Mesothelial cell of epicardium (in vitro differentiated cells): Measurements from ENCODE around the gene SLCO6A1. TPM values are rescaled to one million over a fixed set of nuclear protein-coding genes. Genes with fewer than 3 reads are reported as not detected.

Experiments
- DNase-seq, 2 experiments: peaks; one replicate each; pipeline ENCODE4 v3.0.0; 2021; ENCODE audit warnings: low spot score in 2 of 2; ENCODE audit not compliant: unreplicated experiment in 2 of 2
- H3K27ac Mint-ChIP-seq: 2 replicates; pipeline ENCODE4 v1.8.0; 2021; ENCODE audit warnings: mixed read lengths
- H3K27me3 Mint-ChIP-seq: 2 replicates; pipeline ENCODE4 v1.8.0; 2021; ENCODE audit warnings: low read depth, mixed read lengths
- H3K36me3 Mint-ChIP-seq: 2 replicates; pipeline ENCODE4 v1.8.0; 2021; ENCODE audit warnings: mixed read lengths
- H3K4me1 Mint-ChIP-seq: 2 replicates; pipeline ENCODE4 v1.8.0; 2021; ENCODE audit warnings: mixed read lengths
- H3K4me3 Mint-ChIP-seq: 2 replicates; pipeline ENCODE4 v1.8.0; 2021; ENCODE audit warnings: mild to moderate bottlenecking, moderate library complexity, mixed read lengths
- H3K9me3 Mint-ChIP-seq: 2 replicates; pipeline ENCODE4 v1.8.0; 2021; ENCODE audit warnings: mixed read lengths
- total RNA-seq: library from RNA; stranded (reverse); gene quantifications from 3 replicates; pipeline ENCODE4 v1.2.1, GENCODE V29; 2021
- TF ChIP-seq, protein P1 (sequence below): fragments of 200-600 bp; sonication (generic); IDR thresholded peaks from one replicate; pipeline ENCODE4 v1.5.0; 2021; ENCODE audit warnings: antibody characterized with exemption; ENCODE audit not compliant: unreplicated experiment

SLCO6A1 gene
- total RNA-seq, 1 donor from 2014 or later = 6.2 TPM

GRCh38 chr5:102451082-102451481, 47.7 kb downstream of the SLCO6A1 start:
- Mint-ChIP-seq H3K9me3 (peaks cover 32% of the 10 kb centered on the region), H3K27me3 (no peaks in the 10 kb centered on the region), H3K36me3 (peaks cover 2% of the 10 kb centered on the region), H3K4me1 (no peaks in the 10 kb centered on the region), H3K27ac (no peak overlapping the region), H3K4me3 (no peak overlapping the region)
- TF ChIP-seq, protein P1, sequence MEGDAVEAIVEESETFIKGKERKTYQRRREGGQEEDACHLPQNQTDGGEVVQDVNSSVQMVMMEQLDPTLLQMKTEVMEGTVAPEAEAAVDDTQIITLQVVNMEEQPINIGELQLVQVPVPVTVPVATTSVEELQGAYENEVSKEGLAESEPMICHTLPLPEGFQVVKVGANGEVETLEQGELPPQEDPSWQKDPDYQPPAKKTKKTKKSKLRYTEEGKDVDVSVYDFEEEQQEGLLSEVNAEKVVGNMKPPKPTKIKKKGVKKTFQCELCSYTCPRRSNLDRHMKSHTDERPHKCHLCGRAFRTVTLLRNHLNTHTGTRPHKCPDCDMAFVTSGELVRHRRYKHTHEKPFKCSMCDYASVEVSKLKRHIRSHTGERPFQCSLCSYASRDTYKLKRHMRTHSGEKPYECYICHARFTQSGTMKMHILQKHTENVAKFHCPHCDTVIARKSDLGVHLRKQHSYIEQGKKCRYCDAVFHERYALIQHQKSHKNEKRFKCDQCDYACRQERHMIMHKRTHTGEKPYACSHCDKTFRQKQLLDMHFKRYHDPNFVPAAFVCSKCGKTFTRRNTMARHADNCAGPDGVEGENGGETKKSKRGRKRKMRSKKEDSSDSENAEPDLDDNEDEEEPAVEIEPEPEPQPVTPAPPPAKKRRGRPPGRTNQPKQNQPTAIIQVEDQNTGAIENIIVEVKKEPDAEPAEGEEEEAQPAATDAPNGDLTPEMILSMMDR = no peak
- DNase-seq = no peak

DNA sequence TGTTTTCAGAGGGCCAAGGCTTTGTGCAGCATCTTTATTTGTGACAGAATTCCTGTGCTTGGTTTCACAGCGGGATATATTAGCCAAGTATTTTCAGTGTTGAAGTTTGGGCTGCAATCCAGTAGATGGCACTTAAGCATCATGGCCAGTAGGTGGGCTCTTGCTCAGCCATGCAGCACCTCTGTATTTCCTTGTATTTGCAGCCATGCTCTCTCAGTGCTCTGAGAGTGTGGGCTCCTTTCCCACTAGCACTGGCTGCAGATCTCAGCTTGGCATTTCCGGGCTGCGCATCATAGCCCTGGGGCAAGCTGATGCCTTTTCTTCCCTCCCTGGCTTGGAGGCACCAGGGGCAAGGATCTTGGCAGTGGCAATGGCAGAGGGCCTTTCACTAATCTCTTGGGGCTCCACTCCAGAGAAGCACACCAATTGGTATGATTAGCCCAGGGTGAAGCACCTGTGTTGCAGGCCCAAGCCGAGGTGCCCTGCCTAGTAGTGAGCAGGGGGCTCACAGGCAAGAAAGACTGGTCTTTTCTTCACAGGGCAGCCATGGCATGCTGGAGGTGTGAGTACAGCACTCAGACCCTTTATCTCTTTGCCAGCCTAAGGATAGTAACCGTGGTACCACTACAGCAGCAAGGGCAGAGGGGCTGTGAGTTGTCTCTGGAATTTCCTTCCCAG, 48.3 kb downstream of the SLCO6A1 start:
- peaks cover 2% of the 10 kb centered on the region for H3K36me3 Mint-ChIP-seq

DNA sequence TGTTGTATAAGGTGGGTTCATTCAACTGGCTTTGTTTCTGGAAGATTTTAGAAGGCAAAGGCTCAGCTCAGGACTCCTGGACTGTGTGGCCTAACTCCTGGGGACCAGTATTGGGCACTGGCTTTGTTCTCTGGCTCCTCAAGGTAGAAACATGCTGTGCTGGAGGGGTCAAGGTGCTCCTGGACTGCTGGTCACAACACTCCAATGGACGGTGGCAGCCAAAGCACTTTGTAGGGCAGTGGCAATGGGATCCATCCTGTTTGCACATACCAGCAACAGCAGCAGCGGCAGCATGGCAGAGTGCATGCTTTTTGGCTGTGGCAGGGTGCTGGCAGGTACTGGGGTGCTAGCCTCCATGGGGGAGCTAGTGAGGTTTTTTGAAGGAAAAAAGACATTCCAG, 65.3 kb downstream of the SLCO6A1 start:
- H3K4me1 Mint-ChIP-seq = no peaks in the 10 kb centered on the region
- TF ChIP-seq, protein P1 = no peak
- no peaks in the 10 kb centered on the region for H3K27me3 Mint-ChIP-seq
- DNase-seq = no peak
- no peak overlapping the region for H3K27ac Mint-ChIP-seq
- H3K36me3 Mint-ChIP-seq = no peaks in the 10 kb centered on the region
- H3K9me3 Mint-ChIP-seq = peaks cover 42% of the 10 kb centered on the region
- H3K4me3 Mint-ChIP-seq = no peak overlapping the region

More for the DNA sequence above, 48.3 kb downstream of the SLCO6A1 start:
- TF ChIP-seq, protein P1 = no peak
- H3K4me1 Mint-ChIP-seq = no peaks in the 10 kb centered on the region
- no peak overlapping the region for H3K4me3 Mint-ChIP-seq
- no peak overlapping the region for H3K27ac Mint-ChIP-seq
- no peak for DNase-seq
- H3K9me3 Mint-ChIP-seq = peaks cover 32% of the 10 kb centered on the region
- no peaks in the 10 kb centered on the region for H3K27me3 Mint-ChIP-seq

GRCh38 chr5:102421647-102422046, 77.2 kb downstream of the SLCO6A1 start:
- no peak overlapping the region for H3K27ac Mint-ChIP-seq
- H3K4me1 Mint-ChIP-seq = peaks cover 3% of the 10 kb centered on the region
- no peak for DNase-seq
- H3K36me3 Mint-ChIP-seq = peaks cover 3% of the 10 kb centered on the region
- H3K4me3 Mint-ChIP-seq = no peak overlapping the region
- TF ChIP-seq, protein P1 = no peak
- H3K27me3 Mint-ChIP-seq = no peaks in the 10 kb centered on the region
- peaks cover 38% of the 10 kb centered on the region for H3K9me3 Mint-ChIP-seq

DNA sequence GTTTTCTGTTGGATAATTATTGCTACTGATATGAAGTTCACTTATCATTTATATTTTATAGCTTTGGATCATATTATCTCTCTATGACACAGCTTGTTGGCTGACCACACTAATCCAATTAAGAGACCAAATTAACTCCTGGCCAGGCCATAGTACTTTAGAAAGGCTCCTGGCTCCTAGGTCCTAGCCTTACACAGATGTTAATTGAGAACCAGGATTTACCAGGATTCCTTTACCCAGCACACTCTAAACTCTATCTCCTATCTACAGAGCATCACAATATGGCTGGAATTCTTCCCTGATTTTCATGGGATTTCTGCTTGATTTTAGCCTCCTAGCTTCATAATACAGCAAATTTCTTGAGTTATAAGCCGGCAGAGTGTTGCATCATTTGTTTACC, 80.3 kb downstream of the SLCO6A1 start:
- Mint-ChIP-seq H3K36me3 (peaks cover under 1% of the 10 kb centered on the region), H3K27ac (no peak overlapping the region), H3K4me3 (no peak overlapping the region), H3K27me3 (no peaks in the 10 kb centered on the region), H3K4me1 (peaks cover 3% of the 10 kb centered on the region), H3K9me3 (peaks cover 11% of the 10 kb centered on the region)
- DNase-seq = no peak
- TF ChIP-seq, protein P1 = no peak
